Measurements from ENCODE around the gene PRELID3B.

The PRELID3B gene

DNA sequence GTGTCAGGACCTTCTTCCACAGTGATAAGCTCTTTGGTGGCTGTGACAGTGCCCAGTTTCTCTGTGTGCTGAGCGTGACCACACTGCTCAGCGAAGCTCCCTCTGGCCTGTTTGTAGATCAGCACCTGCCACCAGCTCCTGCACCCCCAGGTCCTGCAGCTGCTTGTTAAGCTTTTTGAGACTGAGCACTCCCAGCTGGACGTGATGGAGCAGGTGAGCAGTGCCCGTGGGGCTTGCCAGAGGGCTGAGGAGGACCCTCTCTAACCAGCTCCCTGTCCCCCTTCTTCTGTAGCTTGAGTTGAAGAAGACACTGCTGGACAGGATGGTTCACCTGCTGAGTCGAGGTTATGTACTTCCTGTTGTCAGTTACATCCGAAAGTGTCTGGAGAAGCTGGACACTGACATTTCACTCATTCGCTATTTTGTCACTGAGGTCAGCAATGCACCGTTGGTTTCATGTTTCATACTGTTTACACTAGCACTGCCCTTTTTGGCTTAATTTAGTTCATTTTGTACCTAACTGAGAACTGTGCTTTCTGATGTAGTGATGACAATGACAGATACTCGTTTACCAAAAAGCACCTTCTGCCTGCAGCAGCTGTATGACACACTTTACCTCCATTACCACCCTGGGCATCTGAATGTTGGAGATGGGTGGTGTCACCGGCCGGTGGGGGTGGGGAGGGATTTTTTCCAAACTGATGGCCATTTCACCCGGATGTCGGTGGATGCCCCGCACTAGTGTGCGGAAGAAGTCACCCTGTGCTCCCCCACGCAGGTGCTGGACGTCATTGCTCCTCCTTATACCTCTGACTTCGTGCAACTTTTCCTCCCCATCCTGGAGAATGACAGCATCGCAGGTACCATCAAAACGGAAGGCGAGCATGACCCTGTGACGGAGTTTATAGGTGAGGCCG lies 49.0 kb downstream of the PRELID3B start:
- no peak for DNase-seq (ENCODE audit: low read depth)

GRCh38 chr20:58992911-58993310 lies 49.7 kb downstream of the PRELID3B start:
- no peak for DNase-seq (ENCODE audit: low read depth)

DNA sequence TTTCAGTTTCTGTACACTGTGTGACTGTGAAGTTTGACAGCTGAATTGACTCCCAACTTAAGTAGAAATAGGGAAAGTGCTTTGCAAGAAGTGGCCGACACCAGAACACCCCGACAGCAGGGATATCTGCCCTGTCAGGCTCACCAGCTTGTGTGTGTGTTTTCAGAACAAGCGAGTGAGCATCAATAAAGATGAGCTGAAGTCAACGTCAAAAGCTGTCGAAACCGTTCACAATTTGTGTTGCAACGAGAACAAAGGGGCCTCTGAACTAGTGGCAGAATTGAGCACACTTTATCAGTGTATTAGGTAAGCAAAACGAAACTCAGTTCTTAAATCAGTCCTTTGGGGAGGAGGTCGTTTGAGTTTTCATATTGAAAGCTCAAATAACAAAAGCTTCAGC lies 50.9 kb downstream of the PRELID3B start:
- DNase-seq (ENCODE audit: low read depth) = no peak

DNA sequence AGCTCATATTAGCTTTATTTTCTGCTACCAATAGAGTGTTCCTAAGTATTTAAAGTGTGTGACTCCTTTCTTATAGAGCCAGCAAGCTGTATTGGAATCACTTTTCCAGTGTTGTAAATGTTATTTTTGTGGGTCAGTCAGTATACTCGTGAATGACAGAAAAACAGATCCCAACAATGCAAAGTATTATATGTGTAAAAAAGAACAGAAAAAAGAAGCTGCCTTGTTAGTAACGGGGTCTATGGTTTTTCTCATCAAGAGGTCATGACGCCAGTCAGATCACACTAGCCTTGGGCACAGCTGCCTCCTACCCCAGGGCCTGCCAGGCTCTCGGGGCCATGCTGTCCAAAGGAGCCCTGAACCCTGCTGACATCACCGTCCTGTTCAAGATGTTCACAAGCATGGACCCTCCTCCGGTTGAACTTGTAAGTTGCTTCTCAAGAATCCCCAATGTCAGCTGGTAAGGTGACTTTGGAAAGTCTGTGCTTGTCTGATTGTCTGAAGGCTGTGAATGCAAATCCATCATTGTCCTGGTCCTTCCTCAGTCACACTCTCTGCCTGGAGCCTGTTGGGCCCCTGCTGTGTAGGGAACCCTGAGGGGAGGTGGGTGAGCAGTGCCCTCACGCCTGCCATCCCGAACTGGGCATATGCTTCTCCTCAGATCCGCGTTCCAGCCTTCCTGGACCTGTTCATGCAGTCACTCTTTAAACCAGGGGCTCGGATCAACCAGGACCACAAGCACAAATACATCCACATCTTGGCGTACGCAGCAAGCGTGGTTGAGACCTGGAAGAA lies 51.7 kb downstream of the PRELID3B start:
- no peak for DNase-seq (ENCODE audit: low read depth)

- DNase-seq (ENCODE audit: low read depth) = no peak
Observed at GRCh38 chr20:58989196-58989595, 53.4 kb downstream of the PRELID3B start.

GRCh38 chr20:58988565-58988882 lies 54.1 kb downstream of the PRELID3B start:
- no peak for DNase-seq (ENCODE audit: low read depth)

DNA sequence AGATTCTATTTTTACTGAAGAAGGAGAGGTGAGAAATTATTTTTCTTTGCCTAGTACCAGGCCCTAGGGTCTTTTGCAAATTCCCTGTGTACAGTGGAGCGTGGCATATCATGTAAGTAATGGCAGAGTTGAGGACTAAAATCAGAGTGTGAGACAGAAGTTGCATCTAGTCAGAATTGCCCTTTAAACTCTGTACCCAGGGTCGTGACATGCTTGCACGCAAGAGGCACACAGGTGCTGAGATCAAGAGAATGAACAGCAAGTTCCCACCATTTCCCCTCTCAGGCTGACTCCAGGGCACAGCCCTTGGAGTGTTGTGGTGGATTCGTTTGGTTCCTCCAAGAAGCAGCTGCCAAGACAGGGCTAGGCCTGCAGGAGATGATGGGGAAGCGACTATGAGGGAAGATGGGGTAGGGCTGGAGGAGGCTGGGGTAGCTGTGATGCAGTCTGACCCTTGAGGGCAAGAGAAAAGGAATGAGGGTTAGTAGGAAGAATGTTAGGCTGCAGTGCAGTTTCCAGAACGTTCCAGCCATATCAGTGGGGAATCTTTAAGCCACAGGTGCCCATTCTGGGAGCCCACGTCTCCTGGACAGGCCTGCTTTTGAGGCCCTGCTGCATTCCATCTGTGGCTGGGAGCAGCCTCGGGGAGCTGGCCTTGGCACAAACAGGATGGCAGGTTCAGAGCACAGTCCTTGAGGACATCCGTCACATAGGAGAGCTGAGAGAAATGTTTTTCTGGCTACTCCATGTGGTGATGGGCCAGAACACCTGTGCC lies 54.6 kb downstream of the PRELID3B start:
- no peak for DNase-seq (ENCODE audit: low read depth)

- no peak for DNase-seq (ENCODE audit: low read depth)
Observed at GRCh38 chr20:58986968-58987517, 55.5 kb downstream of the PRELID3B start.

GRCh38 chr20:58986286-58986967 lies 56.2 kb downstream of the PRELID3B start:
- DNase-seq (ENCODE audit: low read depth) = no peak

DNA sequence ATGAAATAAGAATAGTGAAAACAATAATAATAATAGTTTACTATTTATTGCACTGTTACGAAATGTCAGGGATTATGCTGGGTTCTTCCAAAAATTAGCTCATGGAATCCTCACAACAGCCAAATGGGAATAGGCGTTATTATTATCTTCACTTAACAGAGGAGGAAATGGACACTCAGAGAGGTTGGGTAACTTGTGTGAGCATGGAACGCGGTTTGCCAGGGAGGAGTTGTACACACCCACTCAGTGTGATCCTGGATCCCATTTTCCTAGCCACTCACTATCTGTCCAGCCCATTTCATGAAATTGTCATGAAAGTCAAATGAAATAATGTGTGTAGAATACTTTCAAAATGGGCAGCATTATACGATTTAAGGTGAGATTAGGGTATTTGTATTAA lies 56.9 kb downstream of the PRELID3B start:
- no peak for DNase-seq (ENCODE audit: low read depth)

GRCh38 chr20:58984691-58985090 lies 57.9 kb downstream of the PRELID3B start:
- no peak for DNase-seq (ENCODE audit: low read depth)

All from stimulated activated CD8-positive, alpha-beta memory T cell treated with anti-CD3 and anti-CD28 coated beads, Interleukin-12 subunit alpha, Interleukin-12 subunit beta, amount 100 ng/mL, for 4 hours (primary cell).